ENCODE data around the gene HSH2D.
A peak's percentile ranks its signal among the peaks of the same experiment; 100 is the strongest.

The HSH2D gene

GRCh38 chr19:16180611-16181010 lies 37.1 kb downstream of the HSH2D start:
- H3K4me3 ChIP-seq, result no peak overlapping the region
- no peak overlapping the region; a peak in 1 of 22 replicates for H3K9ac ChIP-seq
- H3K27ac ChIP-seq, result peak overlapping the region in 2 of 11 experiments; percentile 22 to 23; a peak in 2 of 22 replicates
- no peak for TF ChIP-seq Cebpa-rat (IDR thresholded peaks at IDR 0.05)
- peaks cover 11 to 54% (median 36%) of the 10 kb centered on the region in 10 experiments for H3K4me1 ChIP-seq
- peaks cover 4 to 9% (median 6%) of the 10 kb centered on the region in 11 experiments; a peak in 21 of 22 replicates for H3K9me3 ChIP-seq (replicated peaks in 1 of 11)
- H3K27me3 ChIP-seq, result no peaks in the 10 kb centered on the region
- H3K36me3 ChIP-seq, result peaks cover 0 to 1% (median 0%) of the 10 kb centered on the region in 11 experiments; a peak in 1 of 22 replicates
- H4K20me1 ChIP-seq, result peaks cover 0 to 2% (median 0%) of the 10 kb centered on the region in 11 experiments; a peak in 1 of 22 replicates
- H3K4me2 ChIP-seq, result peak overlapping the region in 6 of 11 experiments; percentile 7 to 56 (median 37); a peak in 8 of 22 replicates

- H3K27me3 ChIP-seq, result no peaks in the 10 kb centered on the region
Observed at GRCh38 chr19:16184665-16185122, 41.2 kb downstream of the HSH2D start.

DNA sequence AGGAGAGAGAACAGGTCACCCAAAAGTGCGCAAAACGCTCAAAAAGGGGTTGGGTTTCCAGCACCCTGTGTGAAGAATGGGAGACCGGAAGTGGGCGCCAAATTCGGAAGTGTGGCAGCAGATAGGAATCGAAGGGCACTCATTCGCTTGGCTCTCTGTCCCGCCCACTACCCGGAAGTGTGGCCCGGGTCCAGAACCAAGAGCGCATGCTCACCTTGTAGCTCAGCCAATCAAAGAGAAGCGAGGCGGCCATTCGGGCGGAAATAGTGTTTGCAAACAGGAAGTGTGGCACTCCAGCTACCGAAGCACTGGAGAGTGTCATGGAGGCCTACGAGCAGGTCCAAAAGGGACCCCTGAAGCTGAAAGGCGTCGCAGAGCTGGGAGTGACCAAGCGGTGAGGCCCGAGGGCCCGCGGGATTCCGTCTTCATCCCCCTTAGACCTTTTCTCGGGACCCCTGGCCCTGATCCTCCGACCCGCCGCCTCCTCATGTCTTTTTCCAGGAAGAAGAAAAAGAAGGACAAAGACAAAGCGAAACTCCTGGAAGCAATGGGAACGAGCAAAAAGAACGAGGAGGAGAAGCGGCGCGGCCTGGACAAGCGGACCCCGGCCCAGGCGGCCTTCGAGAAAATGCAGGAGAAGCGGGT lies 41.8 kb downstream of the HSH2D start, which contains the start of gene FAM32A:
Gene FAM32A, plus strand, starts transcription at position 288 of the 645 bp plus-strand sequence. Its CDS starts 33 bp downstream, at position 321.
- peak within 1 kb of the TSS; percentile 80 to 95 (median 86) for H3K4me2 ChIP-seq
- no peaks in the 10 kb centered on the region for H3K27me3 ChIP-seq
- TF ChIP-seq Cebpa-rat (IDR thresholded peaks at IDR 0.05), result no peak
- H3K27ac ChIP-seq, result peak within 1 kb of the TSS; percentile 86 to 95 (median 91)
- H3K9ac ChIP-seq, result peak within 1 kb of the TSS; percentile 89 to 96 (median 93)
- peaks cover 23 to 43% (median 40%) of the 10 kb centered on the region in 11 experiments; a peak in 19 of 22 replicates for H4K20me1 ChIP-seq
- H3K4me3 ChIP-seq, result peak within 1 kb of the TSS; percentile 85 to 99 (median 96)
- no peaks in the 10 kb centered on the region for H3K9me3 ChIP-seq (replicated peaks in 1 of 11)
- peaks cover 28 to 58% (median 42%) of the 10 kb centered on the region in 10 experiments for H3K4me1 ChIP-seq
- peaks cover 35 to 40% (median 38%) of the 10 kb centered on the region in 11 experiments for H3K36me3 ChIP-seq

More at GRCh38 chr19:16184665-16185122, 41.2 kb downstream of the HSH2D start:
- peaks cover 29 to 35% (median 33%) of the 10 kb centered on the region in 11 experiments for H3K36me3 ChIP-seq
- peak overlapping the region; percentile 60 to 92 (median 90); a peak in 19 of 22 replicates for H3K27ac ChIP-seq
- peak overlapping the region; percentile 85 to 99 (median 96) for H3K4me3 ChIP-seq
- H3K9ac ChIP-seq, result peak overlapping the region; percentile 58 to 96 (median 93); a peak in 19 of 22 replicates
- peaks cover 18 to 38% (median 35%) of the 10 kb centered on the region in 11 experiments; a peak in 19 of 22 replicates for H4K20me1 ChIP-seq
- H3K4me1 ChIP-seq, result peaks cover 28 to 63% (median 42%) of the 10 kb centered on the region in 10 experiments
- no peak for TF ChIP-seq Cebpa-rat (IDR thresholded peaks at IDR 0.05)
- H3K9me3 ChIP-seq (replicated peaks in 1 of 11), result no peaks in the 10 kb centered on the region
- peak overlapping the region; percentile 64 to 91 (median 77) for H3K4me2 ChIP-seq

GRCh38 chr19:16185768-16186123 lies 42.3 kb downstream of the HSH2D start:
- peak overlapping the region; percentile 86 to 95 (median 91) for H3K27ac ChIP-seq
- H3K9ac ChIP-seq, result peak overlapping the region; percentile 89 to 96 (median 93)
- H3K4me2 ChIP-seq, result peak overlapping the region; percentile 80 to 95 (median 86)
- peak overlapping the region; percentile 85 to 99 (median 96) for H3K4me3 ChIP-seq
- no peaks in the 10 kb centered on the region for H3K9me3 ChIP-seq (replicated peaks in 1 of 11)
- H4K20me1 ChIP-seq, result peaks cover 27 to 48% (median 45%) of the 10 kb centered on the region in 11 experiments; a peak in 19 of 22 replicates
- H3K36me3 ChIP-seq, result peaks cover 40 to 45% (median 43%) of the 10 kb centered on the region in 11 experiments
- TF ChIP-seq Cebpa-rat (IDR thresholded peaks at IDR 0.05), result no peak
- H3K27me3 ChIP-seq, result no peaks in the 10 kb centered on the region
- peaks cover 28 to 53% (median 40%) of the 10 kb centered on the region in 10 experiments for H3K4me1 ChIP-seq

GRCh38 chr19:16188521-16188920 lies 45.0 kb downstream of the HSH2D start:
- H3K27ac ChIP-seq, result no peak overlapping the region
- peaks cover 68 to 73% (median 70%) of the 10 kb centered on the region in 11 experiments for H3K36me3 ChIP-seq
- 0 out of 22 replicates have a peak overlapping the region, but pooled peaks of 1 of the 11 experiments have one; percentile 7 for H3K4me2 ChIP-seq
- H3K4me3 ChIP-seq, result no peak overlapping the region
- H3K4me1 ChIP-seq, result peaks cover 15 to 30% (median 22%) of the 10 kb centered on the region in 10 experiments
- peak overlapping the region in 9 of 11 experiments; percentile 12 to 55 (median 28); a peak in 9 of 22 replicates for H3K9ac ChIP-seq
- H4K20me1 ChIP-seq, result peaks cover 31 to 67% (median 57%) of the 10 kb centered on the region in 11 experiments; a peak in 19 of 22 replicates
- H3K9me3 ChIP-seq (replicated peaks in 1 of 11), result no peaks in the 10 kb centered on the region
- TF ChIP-seq Cebpa-rat (IDR thresholded peaks at IDR 0.05), result no peak
- H3K27me3 ChIP-seq, result no peaks in the 10 kb centered on the region

- no peaks in the 10 kb centered on the region for H3K9me3 ChIP-seq (replicated peaks in 1 of 11)
- no peak overlapping the region for H3K4me3 ChIP-seq
- TF ChIP-seq Cebpa-rat (IDR thresholded peaks at IDR 0.05), result no peak
- H3K36me3 ChIP-seq, result peaks cover 73 to 86% (median 78%) of the 10 kb centered on the region in 11 experiments
- H3K27ac ChIP-seq, result no peak overlapping the region
- H4K20me1 ChIP-seq, result peaks cover 31 to 67% (median 57%) of the 10 kb centered on the region in 11 experiments; a peak in 19 of 22 replicates
- no peak overlapping the region for H3K4me2 ChIP-seq
- H3K4me1 ChIP-seq, result peaks cover 9 to 25% (median 17%) of the 10 kb centered on the region in 10 experiments
- peak overlapping the region in 3 of 11 experiments; percentile 2 to 41 (median 23); a peak in 4 of 22 replicates for H3K9ac ChIP-seq
- no peaks in the 10 kb centered on the region for H3K27me3 ChIP-seq
Observed at GRCh38 chr19:16190198-16190597, 46.7 kb downstream of the HSH2D start.

DNA sequence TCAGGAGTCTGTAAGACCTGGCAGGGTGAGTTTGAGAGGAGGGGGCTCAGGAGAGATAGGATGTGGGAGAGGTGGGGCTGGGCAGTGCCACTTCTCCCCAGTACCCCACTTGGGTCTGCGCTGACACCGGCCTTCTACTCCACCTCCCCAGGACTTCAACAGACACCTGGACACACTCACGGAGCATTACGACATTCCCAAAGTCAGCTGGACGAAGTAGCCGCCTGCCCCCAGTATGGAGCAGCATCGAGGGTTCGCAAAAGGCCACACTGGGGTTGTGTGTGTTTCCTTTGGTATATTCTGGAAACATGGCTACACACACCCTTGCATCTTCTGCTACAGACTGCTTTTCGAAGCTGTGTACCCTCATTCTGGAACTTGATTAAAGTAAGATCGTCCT lies 47.3 kb downstream of the HSH2D start:
- peaks cover 28 to 67% (median 56%) of the 10 kb centered on the region in 11 experiments; a peak in 19 of 22 replicates for H4K20me1 ChIP-seq
- no peak overlapping the region for H3K4me2 ChIP-seq
- no peak overlapping the region for H3K27ac ChIP-seq
- H3K9me3 ChIP-seq (replicated peaks in 1 of 11), result no peaks in the 10 kb centered on the region
- H3K27me3 ChIP-seq, result no peaks in the 10 kb centered on the region
- TF ChIP-seq Cebpa-rat (IDR thresholded peaks at IDR 0.05), result no peak
- peaks cover 9 to 25% (median 17%) of the 10 kb centered on the region in 10 experiments for H3K4me1 ChIP-seq
- no peak overlapping the region for H3K4me3 ChIP-seq
- H3K9ac ChIP-seq, result peak overlapping the region in 1 of 11 experiments; percentile 2; a peak in 1 of 22 replicates
- peaks cover 73 to 86% (median 78%) of the 10 kb centered on the region in 11 experiments for H3K36me3 ChIP-seq

DNA sequence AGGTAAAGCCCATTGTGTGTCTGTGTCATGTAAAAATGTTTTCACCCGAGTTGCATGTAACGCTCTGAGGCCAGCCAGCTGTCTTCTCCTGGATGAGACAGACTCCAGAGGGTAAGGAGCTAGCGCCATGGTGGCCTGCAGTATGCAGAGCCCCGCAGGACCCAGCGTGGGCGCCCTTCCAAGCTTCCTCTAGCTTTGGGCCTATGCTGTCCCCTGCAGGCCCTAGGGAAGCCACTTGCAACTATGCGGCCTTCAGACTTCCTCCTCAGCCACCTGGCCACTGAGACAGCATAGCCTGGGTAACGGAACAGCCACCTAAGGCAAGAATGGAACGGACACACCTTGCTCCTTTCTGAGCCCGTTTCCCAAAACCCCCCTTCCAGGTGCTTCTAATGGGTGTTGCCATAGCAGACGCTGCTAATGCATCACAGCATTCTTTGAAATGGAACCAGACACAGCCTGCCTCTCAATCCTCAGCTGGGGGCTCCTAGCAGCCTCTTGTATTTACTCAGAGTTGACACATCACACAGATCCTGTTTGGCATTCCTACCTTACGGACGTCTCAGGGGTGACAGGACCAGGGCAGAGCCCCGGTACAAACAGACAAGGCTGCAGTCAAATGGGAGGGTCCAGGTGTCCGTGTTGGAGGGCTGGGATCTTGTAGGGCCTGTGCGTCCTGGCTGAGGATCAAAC lies 47.9 kb downstream of the HSH2D start:
- no peak overlapping the region for H3K4me2 ChIP-seq
- no peak for TF ChIP-seq Cebpa-rat (IDR thresholded peaks at IDR 0.05)
- H3K9ac ChIP-seq, result no peak overlapping the region

More for the DNA sequence above, 47.9 kb downstream of the HSH2D start:
- no peak overlapping the region for H3K27ac ChIP-seq
- H3K9me3 ChIP-seq (replicated peaks in 1 of 11), result no peaks in the 10 kb centered on the region
- H3K36me3 ChIP-seq, result peaks cover 72 to 85% (median 78%) of the 10 kb centered on the region in 11 experiments
- no peaks in the 10 kb centered on the region for H3K27me3 ChIP-seq
- no peak overlapping the region for H3K4me3 ChIP-seq
- peaks cover 5 to 21% (median 15%) of the 10 kb centered on the region in 10 experiments for H3K4me1 ChIP-seq
- peaks cover 22 to 61% (median 52%) of the 10 kb centered on the region in 11 experiments; a peak in 19 of 22 replicates for H4K20me1 ChIP-seq
